Measurements from ENCODE around the gene NCAN.

DNA sequence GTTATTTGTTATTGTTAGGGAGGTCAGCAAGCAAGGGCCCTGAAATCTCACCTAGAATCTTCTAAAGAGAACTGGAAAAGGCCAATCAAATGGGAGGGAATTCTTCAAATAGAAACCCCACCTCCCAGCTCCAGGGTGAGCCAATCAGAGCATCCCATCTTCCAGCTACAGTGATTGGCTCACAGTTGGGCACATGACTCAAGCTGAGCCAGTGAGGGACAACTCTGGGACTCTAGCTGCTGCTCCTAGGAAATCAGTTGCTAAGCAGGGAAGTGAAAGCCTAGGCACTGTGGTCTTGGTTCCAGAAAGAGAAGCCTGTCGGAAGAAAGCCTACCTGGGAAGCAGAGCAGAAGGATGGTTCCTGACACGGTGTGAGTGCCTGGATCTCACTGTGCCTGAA lies 48.0 kb downstream of the NCAN start:
- no peak for TF ChIP-seq POLR2A (IDR thresholded peaks at IDR 0.05)
- TF ChIP-seq, protein P1, sequence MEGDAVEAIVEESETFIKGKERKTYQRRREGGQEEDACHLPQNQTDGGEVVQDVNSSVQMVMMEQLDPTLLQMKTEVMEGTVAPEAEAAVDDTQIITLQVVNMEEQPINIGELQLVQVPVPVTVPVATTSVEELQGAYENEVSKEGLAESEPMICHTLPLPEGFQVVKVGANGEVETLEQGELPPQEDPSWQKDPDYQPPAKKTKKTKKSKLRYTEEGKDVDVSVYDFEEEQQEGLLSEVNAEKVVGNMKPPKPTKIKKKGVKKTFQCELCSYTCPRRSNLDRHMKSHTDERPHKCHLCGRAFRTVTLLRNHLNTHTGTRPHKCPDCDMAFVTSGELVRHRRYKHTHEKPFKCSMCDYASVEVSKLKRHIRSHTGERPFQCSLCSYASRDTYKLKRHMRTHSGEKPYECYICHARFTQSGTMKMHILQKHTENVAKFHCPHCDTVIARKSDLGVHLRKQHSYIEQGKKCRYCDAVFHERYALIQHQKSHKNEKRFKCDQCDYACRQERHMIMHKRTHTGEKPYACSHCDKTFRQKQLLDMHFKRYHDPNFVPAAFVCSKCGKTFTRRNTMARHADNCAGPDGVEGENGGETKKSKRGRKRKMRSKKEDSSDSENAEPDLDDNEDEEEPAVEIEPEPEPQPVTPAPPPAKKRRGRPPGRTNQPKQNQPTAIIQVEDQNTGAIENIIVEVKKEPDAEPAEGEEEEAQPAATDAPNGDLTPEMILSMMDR (IDR thresholded peaks at IDR 0.05) = no peak
